ENCODE results near the gene PLCB1.

PLCB1 gene

GRCh38 chr20:8854571-8854970 lies 722.5 kb downstream of the PLCB1 start:
- DNase-seq (ENCODE audit: extremely low read depth in 1 of 2, low read depth in 1 of 2), result no peak

- no peak for DNase-seq (ENCODE audit: extremely low read depth in 1 of 2, low read depth in 1 of 2)
Measured at GRCh38 chr20:8855315-8855714, 723.2 kb downstream of the PLCB1 start.

- no peak for DNase-seq (ENCODE audit: extremely low read depth in 1 of 2, low read depth in 1 of 2)
Measured at GRCh38 chr20:8856668-8857067, 724.6 kb downstream of the PLCB1 start.

GRCh38 chr20:8858181-8858787 lies 726.2 kb downstream of the PLCB1 start:
- no peak for DNase-seq (ENCODE audit: extremely low read depth in 1 of 2, low read depth in 1 of 2)

- no peak for DNase-seq (ENCODE audit: extremely low read depth in 1 of 2, low read depth in 1 of 2)
Measured at GRCh38 chr20:8860011-8860495, 728.0 kb downstream of the PLCB1 start.

GRCh38 chr20:8862092-8862491 lies 730.0 kb downstream of the PLCB1 start:
- no peak for DNase-seq (ENCODE audit: extremely low read depth in 1 of 2, low read depth in 1 of 2)

- DNase-seq (ENCODE audit: extremely low read depth in 1 of 2, low read depth in 1 of 2), result no peak
Measured at GRCh38 chr20:8865636-8866035, 733.6 kb downstream of the PLCB1 start.

GRCh38 chr20:8867038-8867740 lies 735.1 kb downstream of the PLCB1 start:
- DNase-seq (ENCODE audit: extremely low read depth in 1 of 2, low read depth in 1 of 2), result no peak

- no peak for DNase-seq (ENCODE audit: extremely low read depth in 1 of 2, low read depth in 1 of 2)
Measured at GRCh38 chr20:8870652-8871051, 738.6 kb downstream of the PLCB1 start.

GRCh38 chr20:8874437-8874836 lies 742.4 kb downstream of the PLCB1 start:
- no peak for DNase-seq (ENCODE audit: extremely low read depth in 1 of 2, low read depth in 1 of 2)

- no peak for DNase-seq (ENCODE audit: extremely low read depth in 1 of 2, low read depth in 1 of 2)
Measured at GRCh38 chr20:8875586-8875985, 743.5 kb downstream of the PLCB1 start.

GRCh38 chr20:8876366-8876765 lies 744.3 kb downstream of the PLCB1 start:
- no peak for DNase-seq (ENCODE audit: extremely low read depth in 1 of 2, low read depth in 1 of 2)

GRCh38 chr20:8877294-8877693 lies 745.2 kb downstream of the PLCB1 start:
- DNase-seq (ENCODE audit: extremely low read depth in 1 of 2, low read depth in 1 of 2), result no peak

- DNase-seq (ENCODE audit: extremely low read depth in 1 of 2, low read depth in 1 of 2), result no peak
Measured at GRCh38 chr20:8879669-8880068, 747.6 kb downstream of the PLCB1 start.

GRCh38 chr20:8880085-8880853 lies 748.2 kb downstream of the PLCB1 start:
- DNase-seq (ENCODE audit: extremely low read depth in 1 of 2, low read depth in 1 of 2), result no peak

- no peak for DNase-seq (ENCODE audit: extremely low read depth in 1 of 2, low read depth in 1 of 2)
Measured at GRCh38 chr20:8891039-8891438, 759.0 kb downstream of the PLCB1 start.

GRCh38 chr20:8895472-8895871 lies 763.4 kb downstream of the PLCB1 start:
- DNase-seq (ENCODE audit: extremely low read depth in 1 of 2, low read depth in 1 of 2), result no peak

GRCh38 chr20:8898823-8899222 lies 766.8 kb downstream of the PLCB1 start:
- DNase-seq (ENCODE audit: extremely low read depth in 1 of 2, low read depth in 1 of 2), result no peak

- DNase-seq (ENCODE audit: extremely low read depth in 1 of 2, low read depth in 1 of 2), result no peak
Measured at GRCh38 chr20:8901237-8902025, 769.4 kb downstream of the PLCB1 start.

- no peak for DNase-seq (ENCODE audit: extremely low read depth in 1 of 2, low read depth in 1 of 2)
Measured at GRCh38 chr20:8903655-8904605, 771.9 kb downstream of the PLCB1 start.
